Measurements from ENCODE around the gene EEF1A2.
"Not testable (repeated sequence)": the region's sequence is repeated elsewhere in the genome, so short reads cannot be mapped to it uniquely, and the experiment has no call there.

EEF1A2 gene

DNA sequence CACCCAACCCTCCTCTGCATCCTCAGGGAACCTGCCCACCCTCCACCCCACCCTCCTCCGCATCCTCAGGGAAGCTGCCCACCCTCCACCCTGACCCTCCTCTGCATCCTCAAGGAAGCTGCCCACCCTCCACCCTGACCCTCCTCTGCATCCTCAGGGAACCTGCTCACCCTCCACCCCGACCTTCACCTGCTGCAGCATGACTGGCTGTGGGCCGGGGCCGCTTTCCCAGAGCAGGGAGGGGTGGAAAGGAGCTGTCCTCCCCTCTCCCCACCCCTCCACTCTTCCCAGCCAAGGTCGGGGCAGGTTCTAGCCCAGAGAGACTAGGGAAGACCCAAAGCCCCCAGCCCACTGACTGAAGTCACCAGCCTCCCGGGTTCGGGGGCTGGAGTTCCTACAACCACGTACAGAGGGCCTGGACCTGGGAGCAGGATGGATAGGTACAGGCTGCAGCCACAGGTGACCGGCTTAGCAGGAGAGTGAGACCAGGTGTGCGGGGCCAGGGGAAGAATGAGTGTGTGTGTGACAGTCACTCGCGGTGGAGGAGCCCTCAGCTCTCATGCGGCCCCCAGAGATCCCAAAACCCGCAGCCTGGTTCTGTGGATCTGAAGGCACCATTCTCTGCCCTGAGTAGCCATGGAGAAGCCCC lies 11.6 kb downstream of the EEF1A2 start:
- Histone ChIP-seq H3K9ac (ENCODE audit: low read depth, low read length) (no peak overlapping the region), H3K4me1 (ENCODE audit: insufficient read depth, low read length) (no peaks in the 10 kb centered on the region), H3K4me3 (ENCODE audit: low read length) (no peak overlapping the region), H3K27me3 (ENCODE audit: insufficient read depth, low read length) (peaks cover 41% of the 10 kb centered on the region), H3K9me3 (ENCODE audit: insufficient read depth, low read depth, low read length) (0 out of 2 replicates have a peak, but pooled peaks cover under 1% of the 10 kb centered on the region), H3K36me3 (ENCODE audit: insufficient read depth, low read depth, low read length) (peaks cover 2% of the 10 kb centered on the region), H3K27ac (ENCODE audit: low read length) (no peak overlapping the region)

DNA sequence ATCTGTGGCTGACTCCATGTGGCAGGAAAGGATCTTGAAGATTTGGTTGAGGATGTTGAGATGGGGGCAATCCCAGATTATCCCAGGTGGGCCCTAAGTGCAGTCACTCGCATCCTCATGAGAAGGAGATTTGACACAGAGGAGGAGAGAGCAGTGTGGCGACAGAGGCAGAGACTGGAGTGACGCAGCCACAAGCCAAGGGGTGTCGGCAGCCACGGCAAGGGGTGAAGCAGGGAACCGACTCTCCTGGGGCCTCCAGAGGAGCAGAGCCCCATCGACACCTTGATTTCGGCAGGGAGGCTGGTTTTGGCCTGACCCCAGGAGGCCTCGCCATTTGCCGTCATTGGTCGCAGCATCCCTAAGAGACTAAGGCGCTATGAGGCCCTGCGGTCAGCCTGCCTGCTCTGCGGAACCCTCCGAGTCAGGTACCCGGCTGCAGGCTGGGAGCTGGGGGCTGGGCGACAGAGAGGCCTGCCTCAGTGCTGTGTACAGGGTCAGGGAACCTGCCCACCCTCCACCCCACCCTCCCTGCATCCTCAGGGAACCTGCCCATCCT lies 12.5 kb downstream of the EEF1A2 start:
- no peaks in the 10 kb centered on the region for H3K9me3 ChIP-seq (ENCODE audit: insufficient read depth, low read depth, low read length)
- H3K9ac ChIP-seq (ENCODE audit: low read depth, low read length): no peak overlapping the region
- no peaks in the 10 kb centered on the region; the same call in 1 of the 2 replicates for H3K4me1 ChIP-seq (ENCODE audit: insufficient read depth, low read length)
- H3K4me3 ChIP-seq (ENCODE audit: low read length): no peak overlapping the region
- H3K36me3 ChIP-seq (ENCODE audit: insufficient read depth, low read depth, low read length): no peaks in the 10 kb centered on the region
- peaks cover 41% of the 10 kb centered on the region for H3K27me3 ChIP-seq (ENCODE audit: insufficient read depth, low read length)
- H3K27ac ChIP-seq (ENCODE audit: low read length): no peak overlapping the region

DNA sequence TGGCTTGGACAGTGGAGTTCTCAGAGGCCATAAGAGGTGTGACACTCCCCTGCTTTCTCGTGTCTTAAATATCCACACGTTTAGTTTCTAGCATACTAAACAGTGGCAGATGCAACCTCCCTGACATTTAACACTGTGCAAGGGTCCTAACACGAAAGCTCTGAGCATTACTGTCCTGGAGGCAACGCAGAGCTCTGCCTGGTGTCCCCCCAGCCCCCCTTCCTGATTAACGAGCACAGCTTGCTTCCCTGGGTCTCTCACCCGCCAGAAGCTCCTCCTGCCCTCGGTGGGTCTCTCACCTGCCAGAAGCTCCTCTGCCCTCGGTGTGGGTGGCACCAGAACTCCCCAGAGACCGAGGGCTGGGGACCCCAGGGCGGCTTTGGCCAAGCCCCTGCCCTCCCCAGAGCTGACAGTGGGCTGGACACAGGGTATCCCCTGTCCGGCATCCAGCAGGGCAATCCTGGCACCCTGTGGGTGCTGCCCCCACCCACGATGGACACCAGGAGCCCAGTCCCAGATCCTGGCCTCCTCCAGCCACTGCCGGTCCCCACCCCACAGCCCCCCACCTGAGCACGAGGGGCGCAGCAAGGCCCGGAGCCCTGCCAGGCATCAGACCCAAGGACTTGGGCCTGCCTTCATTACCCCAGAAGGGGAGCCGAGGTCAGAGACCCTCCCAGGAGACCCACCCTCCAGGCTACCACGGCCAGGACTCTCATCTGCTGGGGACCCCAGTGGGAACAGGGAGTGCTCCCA lies 14.1 kb downstream of the EEF1A2 start:
- no peak overlapping the region for H3K27ac ChIP-seq (ENCODE audit: low read length)
- no peak overlapping the region for H3K4me3 ChIP-seq (ENCODE audit: low read length)
- H3K36me3 ChIP-seq (ENCODE audit: insufficient read depth, low read depth, low read length): no peaks in the 10 kb centered on the region
- H3K27me3 ChIP-seq (ENCODE audit: insufficient read depth, low read length): peaks cover 30% of the 10 kb centered on the region
- H3K9ac ChIP-seq (ENCODE audit: low read depth, low read length): no peak overlapping the region
- H3K4me1 ChIP-seq (ENCODE audit: insufficient read depth, low read length): no peaks in the 10 kb centered on the region; the same call in 1 of the 2 replicates
- no peaks in the 10 kb centered on the region for H3K9me3 ChIP-seq (ENCODE audit: insufficient read depth, low read depth, low read length)

DNA sequence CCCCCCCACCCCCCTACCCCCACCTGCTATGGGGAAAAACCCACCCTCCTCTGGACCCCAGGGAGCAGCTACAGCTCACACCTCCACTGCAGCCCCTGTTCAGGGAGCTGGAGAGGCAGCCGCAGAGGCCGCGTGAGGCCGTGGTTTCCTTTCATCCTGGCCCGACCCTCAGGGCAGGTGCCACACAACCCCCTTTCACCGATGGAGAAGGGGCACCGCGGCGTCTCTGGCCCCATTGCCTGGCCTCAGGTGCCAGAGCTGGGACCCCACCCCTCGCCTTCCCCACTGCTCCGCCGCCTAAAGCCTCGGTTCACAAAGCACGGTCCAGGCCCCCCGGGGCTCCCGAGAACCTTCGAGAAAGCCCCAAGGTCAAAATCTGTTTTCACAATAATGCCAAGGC lies 14.6 kb downstream of the EEF1A2 start:
- peaks cover 24% of the 10 kb centered on the region for H3K27me3 ChIP-seq (ENCODE audit: insufficient read depth, low read length)
- no peaks in the 10 kb centered on the region; the same call in 1 of the 2 replicates for H3K4me1 ChIP-seq (ENCODE audit: insufficient read depth, low read length)
- no peaks in the 10 kb centered on the region for H3K9me3 ChIP-seq (ENCODE audit: insufficient read depth, low read depth, low read length)
- H3K27ac ChIP-seq (ENCODE audit: low read length): no peak overlapping the region
- H3K9ac ChIP-seq (ENCODE audit: low read depth, low read length): no peak overlapping the region
- no peak overlapping the region for H3K4me3 ChIP-seq (ENCODE audit: low read length)
- H3K36me3 ChIP-seq (ENCODE audit: insufficient read depth, low read depth, low read length): no peaks in the 10 kb centered on the region

DNA sequence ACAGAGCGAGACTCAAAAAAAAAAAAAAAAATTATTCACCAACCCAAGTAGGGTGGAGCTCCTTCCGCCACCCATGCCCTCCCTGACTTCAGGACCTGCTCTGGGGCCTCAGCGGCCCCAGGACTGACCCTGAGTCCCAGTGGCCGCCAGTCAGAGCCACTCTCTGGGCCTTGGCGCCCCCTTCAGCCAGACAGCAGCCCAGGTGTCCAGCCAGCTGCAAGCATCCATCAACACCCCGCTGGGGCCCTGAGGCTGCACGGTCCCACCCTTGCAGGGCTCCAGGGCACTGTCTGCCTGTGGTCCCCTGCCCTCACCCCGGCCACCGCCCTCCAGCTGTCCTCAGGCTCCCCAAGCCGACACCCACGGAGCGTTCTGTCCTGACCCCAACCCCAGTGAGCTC lies 15.0 kb downstream of the EEF1A2 start:
- Histone ChIP-seq H3K36me3 (ENCODE audit: insufficient read depth, low read depth, low read length) (no peaks in the 10 kb centered on the region), H3K4me3 (ENCODE audit: low read length) (no peak overlapping the region), H3K27ac (ENCODE audit: low read length) (no peak overlapping the region), H3K9ac (ENCODE audit: low read depth, low read length) (no peak overlapping the region), H3K9me3 (ENCODE audit: insufficient read depth, low read depth, low read length) (no peaks in the 10 kb centered on the region), H3K27me3 (ENCODE audit: insufficient read depth, low read length) (peaks cover 20% of the 10 kb centered on the region), H3K4me1 (ENCODE audit: insufficient read depth, low read length) (no peaks in the 10 kb centered on the region; the same call in 1 of the 2 replicates)

DNA sequence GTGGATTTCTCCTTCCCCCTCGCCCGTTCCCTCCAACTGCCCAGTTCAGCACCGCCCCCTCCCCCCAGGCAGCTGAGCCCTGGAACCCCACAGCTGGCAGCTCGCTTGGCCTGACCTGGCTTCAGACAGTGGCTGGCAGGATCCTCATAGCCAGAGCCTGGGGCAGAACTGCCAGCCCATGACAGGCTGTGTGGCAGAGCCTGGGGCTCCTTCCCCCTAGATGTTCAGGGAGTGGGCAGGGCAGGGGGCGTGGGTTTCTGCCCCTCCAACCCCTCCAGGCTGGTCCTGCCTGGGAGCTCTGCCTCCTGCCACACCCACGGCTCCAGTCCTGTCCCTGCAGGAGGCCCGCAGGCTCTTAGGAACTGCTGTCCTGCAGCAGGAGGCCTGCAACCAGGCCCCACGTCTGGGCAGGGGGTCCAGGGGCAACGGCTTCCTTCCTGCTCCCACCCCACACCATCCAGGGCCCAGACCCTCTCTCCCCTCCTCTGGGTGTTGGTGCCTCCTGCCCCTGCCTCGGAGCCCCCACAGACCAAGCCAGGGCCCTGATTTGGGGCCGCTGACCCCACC lies 16.8 kb downstream of the EEF1A2 start:
- H3K9ac ChIP-seq (ENCODE audit: low read depth, low read length): no peak overlapping the region
- no peak overlapping the region for H3K27ac ChIP-seq (ENCODE audit: low read length)
- H3K4me3 ChIP-seq (ENCODE audit: low read length): no peak overlapping the region
- H3K27me3 ChIP-seq (ENCODE audit: insufficient read depth, low read length): peaks cover 6% of the 10 kb centered on the region
- no peaks in the 10 kb centered on the region; the same call in 1 of the 2 replicates for H3K4me1 ChIP-seq (ENCODE audit: insufficient read depth, low read length)
- H3K9me3 ChIP-seq (ENCODE audit: insufficient read depth, low read depth, low read length): no peaks in the 10 kb centered on the region
- H3K36me3 ChIP-seq (ENCODE audit: insufficient read depth, low read depth, low read length): no peaks in the 10 kb centered on the region

DNA sequence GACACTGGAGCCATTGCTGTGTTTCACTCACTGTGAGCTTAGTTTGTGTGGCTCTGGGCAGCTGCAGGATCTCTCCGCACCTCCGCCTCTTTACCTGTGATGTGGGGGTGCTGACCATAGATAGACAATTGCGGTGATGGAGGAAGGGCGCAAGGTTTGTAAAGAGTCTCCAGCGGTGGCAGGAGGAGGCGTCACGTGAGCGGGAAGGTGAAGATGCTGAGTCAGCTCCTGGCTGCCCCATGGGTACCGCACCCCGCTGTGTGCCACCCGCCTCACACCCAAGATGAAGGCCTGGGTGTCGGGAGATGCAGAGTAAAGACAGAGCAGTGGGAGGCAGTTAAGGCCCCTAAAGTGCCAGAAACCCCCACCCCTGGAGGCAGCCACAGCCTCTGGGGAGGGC lies 17.4 kb downstream of the EEF1A2 start:
- no peaks in the 10 kb centered on the region; the same call in 1 of the 2 replicates for H3K4me1 ChIP-seq (ENCODE audit: insufficient read depth, low read length)
- H3K4me3 ChIP-seq (ENCODE audit: low read length): no peak overlapping the region
- no peak overlapping the region for H3K9ac ChIP-seq (ENCODE audit: low read depth, low read length)
- no peaks in the 10 kb centered on the region for H3K36me3 ChIP-seq (ENCODE audit: insufficient read depth, low read depth, low read length)
- no peak overlapping the region for H3K27ac ChIP-seq (ENCODE audit: low read length)
- no peaks in the 10 kb centered on the region for H3K9me3 ChIP-seq (ENCODE audit: insufficient read depth, low read depth, low read length)
- no peaks in the 10 kb centered on the region; the same call in 1 of the 2 replicates for H3K27me3 ChIP-seq (ENCODE audit: insufficient read depth, low read length)

DNA sequence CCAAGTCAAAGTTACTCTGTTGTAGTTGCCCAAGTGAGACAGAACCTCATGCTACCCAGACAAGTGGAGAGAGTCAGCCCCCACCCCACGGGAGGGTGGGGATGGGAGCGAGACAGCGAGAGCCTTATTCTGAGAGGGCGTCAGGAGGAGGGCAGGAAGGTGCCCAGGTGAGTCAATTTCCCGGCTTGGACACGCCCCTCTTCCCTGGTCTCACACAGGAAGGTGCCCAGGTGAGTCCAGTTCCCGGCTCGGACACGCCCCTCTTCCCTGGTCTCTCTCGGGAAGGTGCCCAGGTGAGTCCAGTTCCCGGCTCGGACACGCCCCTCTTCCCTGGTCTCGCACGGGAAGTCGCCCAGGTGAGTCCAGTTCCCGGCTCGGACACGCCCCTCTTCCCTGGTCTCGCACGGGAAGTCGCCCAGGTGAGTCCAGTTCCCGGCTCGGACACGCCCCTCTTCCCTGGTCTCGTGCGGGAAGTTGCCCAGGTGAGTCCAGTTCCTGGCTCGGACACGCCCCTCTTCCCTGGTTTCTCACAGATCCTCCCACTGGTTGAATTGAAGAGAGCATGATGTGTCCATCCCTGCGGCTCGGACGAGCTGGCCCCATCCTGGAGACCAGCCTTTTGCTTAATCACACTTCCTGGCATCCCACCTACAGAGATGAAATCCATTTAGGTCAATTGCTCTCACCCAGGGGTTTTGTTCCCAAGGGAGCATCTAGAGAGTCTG lies 19.0 kb downstream of the EEF1A2 start:
- not testable (repeated sequence) for H3K9me3 ChIP-seq (ENCODE audit: insufficient read depth, low read depth, low read length); H3K27ac ChIP-seq (ENCODE audit: low read length); H3K4me1 ChIP-seq (ENCODE audit: insufficient read depth, low read length); H3K4me3 ChIP-seq (ENCODE audit: low read length); H3K9ac ChIP-seq (ENCODE audit: low read depth, low read length); H3K36me3 ChIP-seq (ENCODE audit: insufficient read depth, low read depth, low read length)
- H3K27me3 ChIP-seq (ENCODE audit: insufficient read depth, low read length): peaks cover 12% of the 10 kb centered on the region

DNA sequence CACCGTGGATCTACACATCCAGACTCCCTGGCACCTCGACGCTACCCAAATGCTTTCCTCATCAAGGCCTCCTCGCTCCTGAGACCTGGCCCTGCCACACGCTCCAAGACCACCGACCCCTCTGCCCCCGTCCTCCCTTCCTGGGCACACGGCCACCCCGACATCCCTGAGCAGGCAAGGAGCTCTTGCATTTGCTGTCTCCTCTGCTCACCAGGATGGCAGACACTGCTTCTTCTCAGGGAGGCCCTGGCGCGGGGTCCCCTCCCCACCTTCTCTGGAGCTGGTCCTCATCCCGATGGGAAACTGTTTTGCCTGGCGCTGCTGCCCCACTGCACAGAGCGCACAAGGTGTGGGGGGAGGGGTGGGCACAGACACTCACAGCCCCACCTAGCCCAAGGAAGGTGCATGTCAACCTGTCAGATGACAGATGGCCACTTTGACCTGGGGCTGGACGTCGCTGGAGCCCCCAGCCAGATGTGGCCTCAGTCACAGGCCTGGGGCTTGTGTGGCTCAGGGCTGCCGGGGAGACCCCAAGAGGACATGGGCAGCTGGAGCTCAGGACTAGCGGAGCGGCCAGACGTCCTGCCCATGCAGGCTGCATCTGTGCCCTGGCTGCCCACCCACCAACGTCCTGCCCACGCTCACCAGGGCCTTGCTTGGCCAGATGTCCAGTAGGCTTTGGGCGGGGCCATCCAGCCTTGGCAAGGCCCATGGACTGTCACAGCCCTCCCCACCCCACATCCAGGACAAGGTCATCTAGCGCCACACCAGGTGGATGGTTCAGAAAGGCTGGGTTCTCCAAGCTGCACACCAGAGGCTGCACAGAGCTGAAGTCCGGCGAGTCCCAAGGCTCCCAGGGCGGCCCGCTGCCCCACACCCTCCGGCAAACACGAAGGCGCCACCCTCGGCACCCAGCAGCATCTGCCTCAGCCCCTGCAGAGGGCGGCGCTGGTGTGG lies 20.3 kb downstream of the EEF1A2 start:
- no peaks in the 10 kb centered on the region; the same call in 1 of the 2 replicates for H3K4me1 ChIP-seq (ENCODE audit: insufficient read depth, low read length)
- no peak overlapping the region for H3K4me3 ChIP-seq (ENCODE audit: low read length)

DNA sequence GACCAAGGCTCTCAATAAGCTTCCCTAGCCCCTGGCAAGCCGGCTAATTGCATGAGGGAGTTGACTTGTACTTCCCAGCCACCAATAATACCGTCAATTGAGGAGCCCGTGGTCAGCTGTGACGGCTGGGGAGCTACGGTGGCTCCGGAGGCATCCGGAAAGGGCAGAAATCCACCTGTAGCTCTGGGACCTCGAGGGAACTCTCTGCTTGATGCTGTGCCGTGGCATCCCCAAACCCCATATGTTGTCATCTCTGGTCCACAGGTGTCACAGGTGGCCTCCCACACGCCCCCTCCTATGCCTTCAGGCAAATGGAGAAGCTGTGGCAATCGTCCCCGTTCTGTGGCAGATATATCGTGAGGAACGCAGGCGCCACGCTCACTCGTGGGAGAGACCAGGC lies 20.9 kb downstream of the EEF1A2 start:
- H3K9me3 ChIP-seq (ENCODE audit: insufficient read depth, low read depth, low read length): no peaks in the 10 kb centered on the region
- H3K36me3 ChIP-seq (ENCODE audit: insufficient read depth, low read depth, low read length): no peaks in the 10 kb centered on the region
- H3K4me1 ChIP-seq (ENCODE audit: insufficient read depth, low read length): no peaks in the 10 kb centered on the region; the same call in 1 of the 2 replicates
- H3K27me3 ChIP-seq (ENCODE audit: insufficient read depth, low read length): peaks cover 31% of the 10 kb centered on the region
- no peak overlapping the region for H3K27ac ChIP-seq (ENCODE audit: low read length)
- H3K9ac ChIP-seq (ENCODE audit: low read depth, low read length): no peak overlapping the region
- H3K4me3 ChIP-seq (ENCODE audit: low read length): no peak overlapping the region

More for the DNA sequence above, 20.3 kb downstream of the EEF1A2 start:
- Histone ChIP-seq H3K27me3 (ENCODE audit: insufficient read depth, low read length) (peaks cover 24% of the 10 kb centered on the region), H3K9me3 (ENCODE audit: insufficient read depth, low read depth, low read length) (no peaks in the 10 kb centered on the region), H3K9ac (ENCODE audit: low read depth, low read length) (no peak overlapping the region), H3K36me3 (ENCODE audit: insufficient read depth, low read depth, low read length) (no peaks in the 10 kb centered on the region), H3K27ac (ENCODE audit: low read length) (no peak overlapping the region)

All from iPS-20b (cell line).